ENCODE results near the gene SPHKAP.

Gene SPHKAP

GRCh38 chr2:228038967-228039366 is 142.5 kb downstream of the SPHKAP start:
- H3K4me2 ChIP-seq (ENCODE audit: low read length) = no peak overlapping the region
- H3K27me3 ChIP-seq (ENCODE audit: low read depth, low read length) = no peaks in the 10 kb centered on the region
- no peaks in the 10 kb centered on the region for H3K36me3 ChIP-seq (replicated peaks; ENCODE audit: low read depth, low read length)
- no peaks in the 10 kb centered on the region for H3K9me3 ChIP-seq (ENCODE audit: insufficient read depth, low read length)
- no peak overlapping the region for H3K27ac ChIP-seq (ENCODE audit: low read length)
- H3K79me2 ChIP-seq (ENCODE audit: low read length) = no peaks in the 10 kb centered on the region
- H4K20me1 ChIP-seq (ENCODE audit: insufficient read depth, low read length) = no peaks in the 10 kb centered on the region
- H2AFZ ChIP-seq (ENCODE audit: low read depth, low read length) = 0 out of 2 replicates have a peak overlapping the region, but pooled peaks have one; percentile 39
- TF ChIP-seq CTCF (IDR thresholded peaks at IDR 0.05; ENCODE audit: low read depth, low read length) (no peak), EZH2phosphoT487 (IDR thresholded peaks at IDR 0.05; ENCODE audit: low read depth) (no peak)
- no peak overlapping the region for H3K4me3 ChIP-seq (ENCODE audit: low read length)
- no peak overlapping the region for H3K9ac ChIP-seq (ENCODE audit: low read length)
- peaks cover 4% of the 10 kb centered on the region; the same call in 1 of the 2 replicates for H3K4me1 ChIP-seq (ENCODE audit: low read length)

- no peaks in the 10 kb centered on the region for H3K9me3 ChIP-seq (ENCODE audit: insufficient read depth, low read length)
- H3K36me3 ChIP-seq (replicated peaks; ENCODE audit: low read depth, low read length) = no peaks in the 10 kb centered on the region
- H2AFZ ChIP-seq (ENCODE audit: low read depth, low read length) = no peak overlapping the region
- no peaks in the 10 kb centered on the region for H4K20me1 ChIP-seq (ENCODE audit: insufficient read depth, low read length)
- H3K9ac ChIP-seq (ENCODE audit: low read length) = no peak overlapping the region
- no peak overlapping the region for H3K4me3 ChIP-seq (ENCODE audit: low read length)
- TF ChIP-seq EZH2phosphoT487 (IDR thresholded peaks at IDR 0.05; ENCODE audit: low read depth) (no peak), CTCF (IDR thresholded peaks at IDR 0.05; ENCODE audit: low read depth, low read length) (no peak)
- H3K79me2 ChIP-seq (ENCODE audit: low read length) = no peaks in the 10 kb centered on the region
- no peaks in the 10 kb centered on the region for H3K27me3 ChIP-seq (ENCODE audit: low read depth, low read length)
- no peak overlapping the region for H3K27ac ChIP-seq (ENCODE audit: low read length)
- no peak overlapping the region for H3K4me2 ChIP-seq (ENCODE audit: low read length)
- H3K4me1 ChIP-seq (ENCODE audit: low read length) = peaks cover 4% of the 10 kb centered on the region; the same call in 1 of the 2 replicates
Observed at GRCh38 chr2:228037915-228038314, 143.6 kb downstream of the SPHKAP start.

GRCh38 chr2:228023619-228024018 is 157.9 kb downstream of the SPHKAP start:
- H3K79me2 ChIP-seq (ENCODE audit: low read length) = no peaks in the 10 kb centered on the region
- H2AFZ ChIP-seq (ENCODE audit: low read depth, low read length) = no peak overlapping the region
- H3K27me3 ChIP-seq (ENCODE audit: low read depth, low read length) = no peaks in the 10 kb centered on the region
- no peak overlapping the region for H3K4me2 ChIP-seq (ENCODE audit: low read length)
- TF ChIP-seq EZH2phosphoT487 (IDR thresholded peaks at IDR 0.05; ENCODE audit: low read depth) (no peak), CTCF (IDR thresholded peaks at IDR 0.05; ENCODE audit: low read depth, low read length) (no peak)
- H4K20me1 ChIP-seq (ENCODE audit: insufficient read depth, low read length) = no peaks in the 10 kb centered on the region
- H3K4me3 ChIP-seq (ENCODE audit: low read length) = no peak overlapping the region
- no peak overlapping the region for H3K9ac ChIP-seq (ENCODE audit: low read length)
- no peaks in the 10 kb centered on the region for H3K9me3 ChIP-seq (ENCODE audit: insufficient read depth, low read length)
- H3K4me1 ChIP-seq (ENCODE audit: low read length) = no peaks in the 10 kb centered on the region
- no peaks in the 10 kb centered on the region for H3K36me3 ChIP-seq (replicated peaks; ENCODE audit: low read depth, low read length)
- no peak overlapping the region for H3K27ac ChIP-seq (ENCODE audit: low read length)

- H3K79me2 ChIP-seq (ENCODE audit: low read length) = no peaks in the 10 kb centered on the region
- no peaks in the 10 kb centered on the region for H3K36me3 ChIP-seq (replicated peaks; ENCODE audit: low read depth, low read length)
- no peak overlapping the region for H3K4me3 ChIP-seq (ENCODE audit: low read length)
- H4K20me1 ChIP-seq (ENCODE audit: insufficient read depth, low read length) = no peaks in the 10 kb centered on the region
- no peak overlapping the region for H2AFZ ChIP-seq (ENCODE audit: low read depth, low read length)
- H3K27ac ChIP-seq (ENCODE audit: low read length) = no peak overlapping the region
- H3K4me1 ChIP-seq (ENCODE audit: low read length) = peaks cover 9% of the 10 kb centered on the region
- TF ChIP-seq CTCF (IDR thresholded peaks at IDR 0.05; ENCODE audit: low read depth, low read length) = no peak
- no peak for TF ChIP-seq EZH2phosphoT487 (IDR thresholded peaks at IDR 0.05; ENCODE audit: low read depth)
- H3K27me3 ChIP-seq (ENCODE audit: low read depth, low read length) = no peaks in the 10 kb centered on the region
- no peak overlapping the region for H3K9ac ChIP-seq (ENCODE audit: low read length)
- H3K4me2 ChIP-seq (ENCODE audit: low read length) = no peak overlapping the region
- H3K9me3 ChIP-seq (ENCODE audit: insufficient read depth, low read length) = no peaks in the 10 kb centered on the region
Observed at GRCh38 chr2:228018311-228018710, 163.2 kb downstream of the SPHKAP start.

All from OCI-LY3 (cell line).